Measurements from ENCODE around the gene KRTAP10-3.

KRTAP10-3 gene

GRCh38 chr21:44514746-44515358 lies 43.7 kb downstream of the KRTAP10-3 start:
- DNase-seq, result no peak

GRCh38 chr21:44514218-44514520 lies 44.4 kb downstream of the KRTAP10-3 start:
- no peak for DNase-seq

- no peak for DNase-seq
These were observed 45.0 kb downstream of the KRTAP10-3 start for GRCh38 chr21:44513389-44514217.

- DNase-seq, result no peak
These were observed 45.9 kb downstream of the KRTAP10-3 start for GRCh38 chr21:44512496-44513388.

- no peak for DNase-seq
These were observed 46.7 kb downstream of the KRTAP10-3 start for GRCh38 chr21:44511938-44512275.

- no peak for DNase-seq
These were observed 47.2 kb downstream of the KRTAP10-3 start for GRCh38 chr21:44511219-44511937.

- peak; percentile 79 for DNase-seq
These were observed 47.9 kb downstream of the KRTAP10-3 start for GRCh38 chr21:44510508-44511218.

- DNase-seq, result no peak
These were observed 48.5 kb downstream of the KRTAP10-3 start for GRCh38 chr21:44510109-44510507.

GRCh38 chr21:44509539-44509938 lies 49.1 kb downstream of the KRTAP10-3 start:
- DNase-seq, result no peak

- no peak for DNase-seq
These were observed 49.7 kb downstream of the KRTAP10-3 start for GRCh38 chr21:44508711-44509445.

GRCh38 chr21:44508426-44508710 lies 50.2 kb downstream of the KRTAP10-3 start:
- no peak for DNase-seq

Measured in activated gamma-delta T cell treated with Interleukin-2 at 50 U/mL for 16 hours (primary cell).